HepG2 (cell line): ENCODE data around the gene MTHFD2L. TPM values are rescaled to one million over a fixed set of nuclear protein-coding genes. Genes with fewer than 3 reads are reported as not detected.

Experiments used
- ATAC-seq: fragments of 200-7000 bp; cut with Tn5 transposase; 3 replicates; pipeline ENCODE4 v1.9.1; 2020; ENCODE audit warnings: mild to moderate bottlenecking, moderate library complexity
- BruUV-seq: library from RNA; stranded (reverse); fragments of 400-500 nt; replicated peaks from 2 replicates; lab custom pipeline; 2021; lab: Mats Ljungman, UMichigan
- CTCF ChIA-PET: fragments of 300-600 bp; formaldehyde crosslinking; extraction: SDS; loops from one replicate; lab custom pipeline; 2021; ENCODE audit warnings: low total read pairs, inconsistent platforms, low intra/inter-chr PET ratio; lab: Yijun Ruan, JAX
- POLR2A ChIA-PET: fragments of 350-600 bp; sonication (Branson Sonifier 250); formaldehyde crosslinking; loops from one replicate; lab custom pipeline; 2020; ENCODE audit warnings: antibody characterized with exemption, inconsistent platforms; lab: Yijun Ruan, JAX
- DNase-seq: peaks from one replicate; pipeline ENCODE4 v3.0.0-alpha.2; 2015; ENCODE audit warnings: low spot score
- FAIRE-seq: peaks from 3 replicates; lab custom pipeline; 2011; peaks lifted over from hg19 to GRCh38; lab: Jason Lieb, UNC
- H2AFZ ChIP-seq: one replicate; pipeline ENCODE4 v1.6.1; 2011; ENCODE audit warnings: low read length, inconsistent platforms
- H3K27ac ChIP-seq: fragments of 300-600 bp; 3 replicates; pipeline ENCODE4 v1.8.0; 2011; ENCODE audit warnings: mixed run types, mild to moderate bottlenecking, mixed read lengths, low read length, inconsistent platforms; ENCODE audit not compliant: insufficient read depth; ENCODE audit errors: extremely low read length
- H3K27me3 ChIP-seq, 2 experiments: fragments of 200-600 bp in 1 of 2; 2 replicates in 1 of 2; 3 replicates in 1 of 2; pipeline versions ENCODE4 v1.6.0 to v1.8.0; 2011; ENCODE audit warnings: low read length in 2 of 2, mild to moderate bottlenecking in 2 of 2, moderate library complexity in 2 of 2, inconsistent platforms in 1 of 2; ENCODE audit not compliant: insufficient read depth in 2 of 2, control insufficient read depth in 1 of 2
- H3K36me3 ChIP-seq, 2 experiments: fragments of 200-600 bp in 1 of 2; replicated peaks in 1 of 2; 2 replicates in 1 of 2; 3 replicates in 1 of 2; pipeline versions ENCODE4 v1.5.1 to v1.8.0; 2011; ENCODE audit warnings: low read length in 2 of 2, inconsistent platforms in 1 of 2; ENCODE audit not compliant: insufficient read depth in 2 of 2, control insufficient read depth in 1 of 2
- H3K4me1 ChIP-seq: 2 replicates; pipeline ENCODE4 v1.5.1; 2012; ENCODE audit warnings: low read length, inconsistent platforms; ENCODE audit not compliant: insufficient read depth
- H3K4me2 ChIP-seq: 2 replicates; pipeline ENCODE4 v1.6.0; 2011; ENCODE audit warnings: low read depth, low read length, inconsistent platforms
- H3K4me3 ChIP-seq, 3 experiments: fragments of 200-600 bp in 1 of 3; sonication (generic), shearing (Covaris generic) in 1 of 3; replicated peaks in 1 of 3; 2 replicates each; pipeline ENCODE4 v1.5.1; 2011 to 2016; ENCODE audit warnings: low read length in 3 of 3, inconsistent platforms in 2 of 3, low read depth in 2 of 3, mild to moderate bottlenecking in 2 of 3, control low read depth in 1 of 3, mixed read lengths in 1 of 3; ENCODE audit not compliant: insufficient read depth in 1 of 3
- H3K79me2 ChIP-seq: one replicate; pipeline ENCODE4 v1.6.1; 2011; ENCODE audit warnings: low read length, inconsistent platforms; ENCODE audit not compliant: insufficient read depth
- H3K9ac ChIP-seq: 2 replicates; pipeline ENCODE4 v1.6.0; 2011; ENCODE audit warnings: mild to moderate bottlenecking, low read depth, low read length, inconsistent platforms; ENCODE audit not compliant: insufficient read depth
- H3K9me3 ChIP-seq: 2 replicates; pipeline ENCODE4 v1.5.1; 2012; ENCODE audit warnings: mild to moderate bottlenecking, low read length
- H4K20me1 ChIP-seq: 2 replicates; pipeline ENCODE4 v1.6.0; 2011; ENCODE audit warnings: inconsistent platforms, mild to moderate bottlenecking, low read length, moderate library complexity; ENCODE audit not compliant: insufficient read depth
- CREBL2 ChIP-seq: sonication (generic); formaldehyde crosslinking; IDR thresholded peaks from 2 replicates; pipeline ENCODE4 v1.8.1; 2023; ENCODE audit warnings: missing genetic modification reagents, mild to moderate bottlenecking, borderline replicate concordance
- HDAC6 ChIP-seq: fragments of 200-600 bp; sonication (generic); IDR thresholded peaks from 2 replicates; pipeline ENCODE4 v1.7.0; 2017; ENCODE audit warnings: mild to moderate bottlenecking, antibody characterized with exemption, low read length, low read depth
- MTA3 ChIP-seq: sonication (generic); formaldehyde crosslinking; IDR thresholded peaks from 2 replicates; pipeline ENCODE4 v1.4.0; 2020; ENCODE audit warnings: missing genetic modification reagents
- NFATC3 ChIP-seq: sonication (generic); formaldehyde crosslinking; IDR thresholded peaks from 2 replicates; pipeline ENCODE4 v1.5.1; 2020; ENCODE audit warnings: mild to moderate bottlenecking, missing genetic modification reagents
- NFRKB ChIP-seq: fragments of 450-650 bp; IDR thresholded peaks from 2 replicates; pipeline ENCODE4 v1.6.1; 2017
- NPAS2 ChIP-seq: sonication (generic); formaldehyde crosslinking; IDR thresholded peaks from 2 replicates; pipeline ENCODE4 v1.8.0; 2022; ENCODE audit warnings: mild to moderate bottlenecking, missing genetic modification reagents, borderline replicate concordance
- TAF15 ChIP-seq: fragments of 200-400 bp; formaldehyde crosslinking; IDR thresholded peaks from one replicate; pipeline ENCODE4 v1.6.1; 2018; ENCODE audit warnings: mild to moderate bottlenecking, low read depth, low read length; ENCODE audit not compliant: poor library complexity, severe bottlenecking
- TFE3 ChIP-seq: IDR thresholded peaks from 2 replicates; pipeline ENCODE4 v1.6.1; 2016
- ZBTB14 ChIP-seq: sonication (generic); formaldehyde crosslinking; IDR thresholded peaks from 2 replicates; pipeline ENCODE4 v1.4.0; 2020; ENCODE audit warnings: missing genetic modification reagents
- ZFAT ChIP-seq: sonication (generic); formaldehyde crosslinking; conservative IDR thresholded peaks from 2 replicates; pipeline ENCODE4 v1.8.1; 2023; ENCODE audit warnings: missing genetic modification reagents, inconsistent platforms
- ZFP1 ChIP-seq: IDR thresholded peaks from 2 replicates; pipeline ENCODE4 v1.6.1; 2016
- ZNF10 ChIP-seq: sonication (generic); formaldehyde crosslinking; IDR thresholded peaks from 2 replicates; pipeline ENCODE4 v1.4.0; 2020; ENCODE audit warnings: mild to moderate bottlenecking, low read depth, missing genetic modification reagents, borderline replicate concordance
- ZNF275 ChIP-seq: sonication (generic); formaldehyde crosslinking; IDR thresholded peaks from 2 replicates; pipeline ENCODE4 v1.8.0; 2022; ENCODE audit warnings: missing genetic modification reagents, mild to moderate bottlenecking, inconsistent platforms, borderline replicate concordance
- ZNF335 ChIP-seq: sonication (generic); formaldehyde crosslinking; IDR thresholded peaks from 2 replicates; pipeline ENCODE4 v1.4.0; 2020; ENCODE audit warnings: missing genetic modification reagents
- ZNF678 ChIP-seq: sonication (generic); formaldehyde crosslinking; IDR thresholded peaks from 2 replicates; pipeline ENCODE4 v1.4.0; 2020; ENCODE audit warnings: mild to moderate bottlenecking, missing genetic modification reagents
- ZNF850 ChIP-seq: sonication (generic); formaldehyde crosslinking; conservative IDR thresholded peaks from 2 replicates; pipeline ENCODE4 v1.9.0; 2021; ENCODE audit warnings: mild to moderate bottlenecking, missing genetic modification reagents
- WGBS: methylation state at CpG from one replicate; pipeline ENCODE4 v1.1.6; 2017; ENCODE audit warnings: low lambda C conversion rate; 5-methylcytosine and 5-hydroxymethylcytosine counted together
- in situ Hi-C: cut with HindIII; loops from 2 replicates; pipeline ENCODE4 v1.10.0; 2017; ENCODE audit warnings: low pct_unique_long_range_greater_than_20kb; ENCODE audit not compliant: extremely low pct_ligation_motif_present
- intact Hi-C: fragments of 100-400 bp; cut with micrococcal nuclease; formaldehyde crosslinking; loops from one replicate; pipeline ENCODE4 v1.10.0; 2022; ENCODE audit not compliant: unreplicated experiment
- polyA plus RNA-seq, 8 experiments: library from polyadenylated mRNA; depleted of rRNA in 3 of 8; stranded (reverse) in 7 of 8; unstranded in 1 of 8; fragments of >200 nt; fragmentation: Illumina TruSeq in 4 of 8; extraction: Trizol in 4 of 8; gene quantifications; 2 replicates each; pipeline versions ENCODE4 v1.2.1 to v1.2.3, GENCODE V29; 2011 to 2016; ENCODE audit warnings: low read depth in 4 of 8, missing spikeins in 1 of 8, mixed read lengths in 1 of 8; ENCODE audit not compliant: insufficient read depth in 1 of 8
- total RNA-seq, 5 experiments: library from RNA; depleted of rRNA; stranded (reverse); fragments of >200 nt; fragmentation: Illumina TruSeq; extraction: Trizol; gene quantifications; 2 replicates each; pipeline ENCODE4 v1.2.3, GENCODE V29; 2016; ENCODE audit warnings: low read depth in 1 of 5

MTHFD2L gene
- total and polyA plus RNA-seq, 2 of the 13 experiments (the other 11 are each of a cell fraction or from before 2014, with no cell fraction given), result 10.5 to 14.9 TPM

- TF ChIP-seq CREBL2 (CRISPR knock-in tag) (no peak), NFATC3 (no peak)
- TF ChIP-seq, all 625 proteins: peak for 0
Observed at GRCh38 chr4:74244049-74244448, 86.1 kb downstream of the MTHFD2L start (continued).

- CTCF ChIA-PET, result no interaction called here
Observed at GRCh38 chr4:74252933-74253332, 95.0 kb downstream of the MTHFD2L start.

GRCh38 chr4:74254386-74254785 is 96.5 kb downstream of the MTHFD2L start:
- no peak for DNase-seq
- H3K9ac ChIP-seq, result no peak overlapping the region
- POLR2A ChIA-PET, result no interaction called here
- 97% methylated on average over 1 of the region's 1 CpG for WGBS
- no peaks in the 10 kb centered on the region for H3K27me3 ChIP-seq
- in situ Hi-C loops (no loop called here), intact Hi-C loops (no loop called here)
- CTCF ChIA-PET, result no interaction called here
- H3K4me2 ChIP-seq, result no peak overlapping the region
- no peaks in the 10 kb centered on the region for H3K4me1 ChIP-seq
- no TSS peak for BruUV-seq
- peaks cover 22% of the 10 kb centered on the region for H3K9me3 ChIP-seq
- no peak overlapping the region for H2AFZ ChIP-seq
- no peak for ATAC-seq
- H3K4me3 ChIP-seq, result no peak overlapping the region
- H4K20me1 ChIP-seq, result no peaks in the 10 kb centered on the region
- no peak overlapping the region for H3K27ac ChIP-seq
- FAIRE-seq, result no peak
- no peaks in the 10 kb centered on the region for H3K36me3 ChIP-seq
- no peaks in the 10 kb centered on the region for H3K79me2 ChIP-seq
- TF ChIP-seq ZNF10 (CRISPR knock-in tag) (no peak), ZNF275 (CRISPR knock-in tag) (no peak), NFRKB (no peak), ZNF335 (no peak), ZFAT (CRISPR knock-in tag) (no peak), NPAS2 (CRISPR knock-in tag) (no peak), ZNF850 (CRISPR knock-in tag) (no peak), ZBTB14 (CRISPR knock-in tag) (no peak), HDAC6 (no peak), TFE3 (CRISPR knock-in tag) (no peak), MTA3 (CRISPR knock-in tag) (no peak), ZNF678 (CRISPR knock-in tag) (no peak)

More at GRCh38 chr4:74252933-74253332, 95.0 kb downstream of the MTHFD2L start:
- Histone ChIP-seq H3K27me3 (no peaks in the 10 kb centered on the region), H2AFZ (no peak overlapping the region), H3K79me2 (no peaks in the 10 kb centered on the region), H4K20me1 (no peaks in the 10 kb centered on the region), H3K4me1 (no peaks in the 10 kb centered on the region)
- POLR2A ChIA-PET, result no interaction called here
- DNase-seq, result no peak
- in situ Hi-C loops, result no loop called here
- intact Hi-C loops, result no loop called here
- TF ChIP-seq ZFP1 (CRISPR knock-in tag) (peak; percentile 87; the same call in 1 of the 2 replicates), TAF15 (no peak)
- TF ChIP-seq, all 625 proteins: peak for 1
- H3K36me3 ChIP-seq, result no peaks in the 10 kb centered on the region
- ATAC-seq (no peak), FAIRE-seq (no peak)
- H3K27ac ChIP-seq, result no peak overlapping the region
- BruUV-seq, result no TSS peak
- H3K4me2 ChIP-seq, result no peak overlapping the region
- H3K9ac ChIP-seq, result no peak overlapping the region
- peaks cover 22% of the 10 kb centered on the region for H3K9me3 ChIP-seq
- H3K4me3 ChIP-seq, result no peak overlapping the region
